ENCODE measurements around the gene POMGNT1. TPM values are rescaled to one million over a fixed set of nuclear protein-coding genes. Genes with fewer than 3 reads are reported as not detected.
A peak's percentile ranks its signal among the peaks of the same experiment; 100 is the strongest.
"Not testable (repeated sequence)": the region's sequence is repeated elsewhere in the genome, so short reads cannot be mapped to it uniquely, and the experiment has no call there.

The POMGNT1 gene
- total and polyA plus RNA-seq, 10 of the 15 experiments (the other 5 are each of a cell fraction or from before 2014, with no cell fraction given): 8.6 to 35.2 (median 29.5) TPM

DNA sequence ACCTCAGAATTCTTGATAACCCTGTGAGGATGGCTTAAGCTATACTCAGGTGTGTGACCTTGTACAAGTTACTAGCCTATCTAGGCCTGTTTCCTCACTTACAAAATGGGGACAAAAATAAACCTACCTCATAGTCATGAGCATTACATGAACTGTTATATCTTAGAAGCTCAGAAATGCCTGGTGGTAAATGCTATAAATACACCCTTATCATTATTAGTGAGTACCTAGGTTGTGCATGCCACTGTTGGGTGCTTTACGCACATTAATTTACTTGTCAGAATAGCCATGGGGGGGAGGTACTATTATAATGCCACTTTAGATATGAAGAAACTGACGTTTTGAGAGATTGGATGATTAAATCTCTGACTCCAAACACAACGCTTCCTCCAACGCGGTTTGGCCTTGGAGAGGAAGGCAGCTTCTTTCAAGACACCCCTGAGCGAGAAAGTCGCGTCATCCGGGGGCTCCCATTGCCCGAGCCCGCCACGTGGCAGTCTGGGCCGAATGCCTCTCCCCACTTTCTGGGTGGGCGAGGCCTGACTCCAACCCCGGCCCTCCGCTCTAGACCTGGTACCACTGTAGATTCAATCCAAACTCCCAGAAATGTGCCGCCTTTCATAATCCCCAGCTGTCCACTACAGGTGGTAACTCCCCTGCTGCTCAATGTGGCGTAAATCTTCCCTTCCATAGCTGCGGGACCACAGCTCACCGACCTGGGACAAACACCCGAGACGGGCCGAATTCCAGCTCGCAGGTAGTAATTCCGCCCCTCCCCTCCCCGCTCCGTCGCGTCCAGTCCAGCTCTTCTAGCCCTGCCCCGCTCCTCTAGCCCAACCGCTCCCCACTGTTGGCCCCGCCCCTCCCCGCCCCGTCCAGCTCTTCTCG lies 48.6 kb upstream of the POMGNT1 start (continued):
- 0 out of 4 replicates have a peak, but pooled peaks of 1 of the 2 experiments have one; percentile 4 for TF ChIP-seq EP300 (IDR thresholded peaks at IDR 0.05; ENCODE audit: borderline replicate concordance in 1 of 2, control insufficient read depth in 1 of 2, low read depth in 2 of 2, low read length in 2 of 2)
- TF ChIP-seq POLR2A (IDR thresholded peaks at IDR 0.05; ENCODE audit: low read depth, low read length): peak; percentile 67
- peak; percentile 40; the same call in 1 of the 2 replicates for TF ChIP-seq RUNX3 (IDR thresholded peaks at IDR 0.05; ENCODE audit: low read length)
- TF ChIP-seq MYC (IDR thresholded peaks at IDR 0.05; ENCODE audit: insufficient read depth, insufficient read length, insufficient replicate concordance, low read length, severe bottlenecking): peak; percentile 33
- peak; percentile 43; the same call in 1 of the 2 replicates for TF ChIP-seq MXI1 (IDR thresholded peaks at IDR 0.05; ENCODE audit: low read depth, low read length)
- no peak for TF ChIP-seq SRF (IDR thresholded peaks at IDR 0.05; ENCODE audit: low read depth in 2 of 2, low read length in 2 of 2)
- no peak for TF ChIP-seq ZBED1 (IDR thresholded peaks at IDR 0.05; ENCODE audit: borderline replicate concordance)

- SMC1A ChIA-PET (ENCODE audit: uncharacterized antibody, unreplicated experiment): interaction anchor here (1.1 to 2.2 kb wide), 6 partner anchors 12 to 101 kb away, joined by 3 to 12 read pairs (median 6); no protein-coding TSS in a partner anchor
- RAD21 ChIA-PET (ENCODE audit: unreplicated experiment): interaction anchor here (1.2 to 2.4 kb wide), 4 partner anchors 23 to 123 kb away, joined by 4 to 23 read pairs (median 10); partner anchors contain the start of genes LRRC41 and UQCRH
- H3K27me3 ChIP-seq (replicated peaks in 1 of 2; ENCODE audit: control insufficient read depth in 2 of 2, insufficient read depth in 2 of 2, low read length in 1 of 2); intact Hi-C loops (cut with micrococcal nuclease; ENCODE audit: unreplicated experiment); H3K9me3 ChIP-seq (replicated peaks; ENCODE audit: control insufficient read depth, insufficient read depth, low read length); H3K4me3 ChIP-seq; DNase-seq (ENCODE audit: low read depth, low spot score); H3K4me1 ChIP-seq (ENCODE audit: control insufficient read depth, insufficient read depth, low read length); H4K20me1 ChIP-seq (ENCODE audit: control insufficient read depth, insufficient read depth); H3K9ac ChIP-seq (ENCODE audit: control insufficient read depth, insufficient read depth, low read length); H3K36me3 ChIP-seq (ENCODE audit: control insufficient read depth in 2 of 2, insufficient read depth in 2 of 2, low read length in 1 of 2); in situ Hi-C loops (cut with MboI); FAIRE-seq; BruUV-seq (replicated peaks); H2AFZ ChIP-seq (ENCODE audit: control insufficient read depth, low read depth, low read length); H3K27ac ChIP-seq (ENCODE audit: control insufficient read depth, insufficient read depth); ATAC-seq: not testable (repeated sequence)
- H3K79me2 ChIP-seq (ENCODE audit: control insufficient read depth, insufficient read depth, low read length): peaks cover 22% of the 10 kb centered on the region
- CTCF ChIA-PET: interaction anchor here (0.6 to 4.2 kb wide), 10 partner anchors 12 to 493 kb away, joined by 3 to 86 read pairs (median 7); partner anchors contain the start of gene NSUN4
- peak overlapping the region; percentile 93 for H3K4me2 ChIP-seq (ENCODE audit: control insufficient read depth, insufficient read depth)
- POLR2A ChIA-PET: interaction anchor here (0.5 to 2.0 kb wide), 2 partner anchors 83 to 91 kb away, joined by 3 to 8 read pairs; no protein-coding TSS in a partner anchor
- over 99% methylated on average over 17 of the region's 17 CpGs for WGBS (ENCODE audit: insufficient coverage, insufficient replicate concordance, low lambda C conversion rate, missing lambda C conversion rate)
These were observed 47.9 kb upstream of the POMGNT1 start for GRCh38 chr1:46246136-46246535.
